GM18868 (cell line): Measurements from ENCODE around the gene USP37.

Source experiments
- ATAC-seq: cut with Tn5 transposase; IDR thresholded peaks from one replicate; pipeline ENCODE4 v1.9.1; 2021; ENCODE audit warnings: mild to moderate bottlenecking, moderate library complexity; ENCODE audit not compliant: unreplicated experiment

USP37 gene

DNA sequence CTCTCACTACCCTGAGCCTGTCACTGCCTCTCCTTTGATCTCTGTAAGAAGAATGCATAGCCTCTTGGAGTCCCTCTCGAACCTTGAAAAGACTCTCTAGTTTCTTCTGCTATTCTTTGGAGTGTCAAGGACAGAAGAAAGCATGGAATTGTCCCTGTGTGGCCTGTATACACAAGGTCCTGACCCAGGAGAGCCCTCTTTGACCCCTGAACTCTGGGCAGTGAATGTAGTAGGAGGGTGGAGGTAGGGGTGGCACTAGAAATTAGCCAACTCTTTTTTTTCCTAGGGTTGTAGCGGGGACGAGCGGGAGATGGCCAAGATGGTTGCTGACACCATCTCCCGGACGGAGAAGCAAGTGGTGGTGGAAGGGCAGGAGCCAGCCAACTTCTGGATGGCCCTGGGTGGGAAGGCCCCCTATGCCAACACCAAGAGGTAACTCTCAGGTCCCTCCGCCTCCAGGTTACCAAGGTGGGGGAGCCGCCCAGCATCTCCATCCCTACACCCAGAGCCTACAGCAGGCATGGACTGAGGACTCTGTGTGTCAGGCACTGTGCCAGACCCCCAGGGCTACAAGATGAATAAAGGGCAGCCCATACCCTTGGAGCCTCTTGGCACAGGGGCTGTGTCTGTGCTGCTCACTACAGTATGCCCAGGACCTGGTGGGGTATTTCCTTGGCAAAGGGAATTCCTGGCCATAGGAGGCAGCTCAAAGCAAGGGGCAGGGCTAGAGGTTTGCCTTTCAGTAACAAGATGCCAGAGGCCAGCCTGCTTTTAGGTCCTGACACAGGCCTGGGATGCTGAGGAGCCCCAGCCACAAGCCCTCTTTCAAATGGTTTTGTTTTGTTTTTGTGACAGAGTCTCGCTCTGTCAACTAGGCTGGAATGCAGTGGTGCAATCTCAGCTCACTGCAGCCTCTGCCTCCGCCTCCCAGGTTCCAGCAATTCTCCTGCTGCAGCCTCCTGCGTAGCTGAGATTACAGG, 132.9 kb downstream of the USP37 start:
- no peak for ATAC-seq

- ATAC-seq: no peak
Measured at GRCh38 chr2:218434456-218434855, 133.7 kb downstream of the USP37 start.

- no peak for ATAC-seq
Measured at GRCh38 chr2:218432676-218433365, 135.3 kb downstream of the USP37 start.

DNA sequence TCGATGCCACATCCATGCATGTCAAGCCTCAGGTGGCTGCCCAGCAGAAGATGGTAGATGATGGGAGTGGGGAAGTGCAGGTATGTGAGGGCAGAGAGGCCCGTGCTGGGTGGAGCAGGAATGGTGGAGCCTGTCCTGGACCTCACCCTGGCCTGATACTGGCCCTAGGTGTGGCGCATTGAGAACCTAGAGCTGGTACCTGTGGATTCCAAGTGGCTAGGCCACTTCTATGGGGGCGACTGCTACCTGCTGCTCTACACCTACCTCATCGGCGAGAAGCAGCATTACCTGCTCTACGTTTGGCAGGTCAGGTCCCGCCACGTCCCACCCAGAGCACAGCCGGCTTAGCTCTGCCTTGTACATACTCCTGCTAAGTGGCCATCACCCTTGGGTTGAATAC, 136.3 kb downstream of the USP37 start:
- ATAC-seq: no peak

DNA sequence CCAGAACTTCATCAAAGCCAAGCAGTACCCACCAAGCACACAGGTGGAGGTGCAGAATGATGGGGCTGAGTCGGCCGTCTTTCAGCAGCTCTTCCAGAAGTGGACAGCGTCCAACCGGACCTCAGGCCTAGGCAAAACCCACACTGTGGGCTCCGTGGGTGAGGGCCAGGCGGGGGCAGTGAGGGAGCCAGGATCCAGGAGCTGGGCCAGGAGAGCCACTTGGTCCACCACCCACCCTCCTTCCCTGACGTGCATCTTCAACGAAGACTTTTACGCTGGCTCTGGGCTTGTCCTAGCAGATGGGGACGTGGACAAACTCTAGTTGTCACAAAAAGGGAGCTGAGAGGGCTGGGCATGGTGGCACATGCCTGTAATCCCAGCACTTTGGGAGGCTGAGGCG, 137.4 kb downstream of the USP37 start:
- ATAC-seq: no peak

GRCh38 chr2:218429911-218430692, 138.0 kb downstream of the USP37 start:
- no peak for ATAC-seq

DNA sequence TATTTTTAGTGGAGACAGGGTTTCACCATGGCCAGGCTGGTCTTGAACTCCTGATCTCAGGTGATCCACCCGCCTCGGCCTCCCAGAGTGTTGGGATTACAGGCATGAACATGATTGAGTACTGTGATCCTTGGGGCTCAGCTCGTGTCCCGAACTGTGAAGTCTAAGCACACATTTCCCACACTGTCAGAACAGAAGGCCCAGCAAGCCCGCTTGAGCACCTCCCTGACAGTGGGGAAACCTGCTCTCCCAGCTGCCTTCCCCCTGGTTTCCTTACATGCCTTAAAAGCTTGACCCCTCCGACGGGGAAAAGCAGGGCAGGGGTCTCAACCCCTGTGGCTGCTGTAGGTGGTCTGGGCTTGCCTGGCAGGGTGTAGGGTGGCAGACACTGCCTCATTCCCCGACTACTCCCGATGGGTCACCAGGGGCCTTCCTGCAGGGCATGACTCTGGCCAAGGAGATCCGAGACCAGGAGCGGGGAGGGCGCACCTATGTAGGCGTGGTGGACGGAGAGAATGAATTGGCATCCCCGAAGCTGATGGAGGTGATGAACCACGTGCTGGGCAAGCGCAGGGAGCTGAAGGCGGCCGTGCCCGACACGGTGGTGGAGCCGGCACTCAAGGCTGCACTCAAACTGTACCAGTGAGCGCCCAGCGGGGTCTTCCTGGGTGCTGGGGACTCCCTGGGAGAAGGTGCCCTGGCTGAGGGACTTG, 139.1 kb downstream of the USP37 start:
- no peak for ATAC-seq

GRCh38 chr2:218427741-218428140, 140.4 kb downstream of the USP37 start:
- ATAC-seq: no peak

GRCh38 chr2:218425531-218425930, 142.6 kb downstream of the USP37 start:
- no peak for ATAC-seq

- no peak for ATAC-seq
Measured at GRCh38 chr2:218423584-218423983, 144.6 kb downstream of the USP37 start.

- no peak for ATAC-seq
Measured at GRCh38 chr2:218422403-218423086, 145.6 kb downstream of the USP37 start.

DNA sequence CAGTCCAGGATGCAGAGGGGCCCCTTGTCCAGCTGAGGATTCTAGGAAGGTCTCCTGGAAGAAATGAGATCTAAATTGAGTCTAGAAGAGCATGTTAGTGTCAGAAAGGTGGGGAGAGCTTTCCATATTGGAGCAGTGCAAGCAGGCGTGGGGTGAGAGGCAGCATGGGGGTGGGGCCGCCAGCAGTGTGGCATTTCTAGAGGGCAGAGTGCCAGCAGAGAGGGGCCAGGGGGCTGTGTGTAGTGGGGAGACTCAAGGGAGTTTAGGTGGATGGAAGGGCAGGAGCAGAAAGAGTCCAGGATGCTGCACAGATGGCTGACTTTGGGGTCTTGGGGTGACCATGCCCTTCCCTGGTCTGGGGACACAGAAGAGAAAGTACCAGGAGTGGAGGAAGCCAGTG, 147.1 kb downstream of the USP37 start:
- ATAC-seq: no peak

- ATAC-seq: no peak
Measured at GRCh38 chr2:218419630-218420216, 148.4 kb downstream of the USP37 start.

DNA sequence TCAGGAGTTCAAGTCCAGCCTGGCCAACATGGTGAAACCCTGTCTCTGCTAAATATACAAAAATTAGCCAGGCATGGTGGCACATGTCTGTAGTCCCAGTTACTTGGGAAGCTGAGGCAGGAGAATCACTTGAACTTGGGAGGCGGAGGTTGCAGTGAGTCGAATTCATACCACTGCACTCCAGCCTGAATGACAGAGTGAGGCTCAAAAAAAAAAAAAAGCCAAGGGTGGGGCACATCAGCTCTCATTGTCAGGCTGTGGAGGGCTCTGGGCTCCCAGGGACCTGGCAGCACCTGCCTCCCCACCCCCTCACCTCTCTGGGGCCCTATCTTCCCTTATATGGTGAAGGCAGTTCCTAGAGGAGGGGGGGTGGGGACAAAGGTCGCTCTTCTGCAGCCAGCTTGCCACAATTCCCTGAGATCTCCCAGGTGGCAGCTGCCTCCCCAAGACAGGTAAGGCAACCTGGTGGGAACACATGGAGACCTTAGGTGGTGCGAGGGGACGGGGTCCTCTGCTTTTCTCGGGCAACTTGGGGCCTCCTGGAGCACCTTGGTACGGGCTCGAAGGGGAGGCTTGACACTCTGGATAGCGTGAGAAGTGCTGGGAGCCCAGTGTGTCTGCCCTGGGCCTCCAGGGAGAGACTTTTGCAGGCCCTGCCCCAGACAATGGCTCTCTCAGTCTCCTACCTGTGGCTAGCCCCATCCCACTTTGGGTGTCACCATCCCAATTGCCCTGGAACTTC, 149.3 kb downstream of the USP37 start, which contains the start of gene VIL1:
Gene VIL1, plus strand, starts transcription at position 407 of the 742 bp plus-strand sequence. CDS start 4,656 bp downstream, outside the sequence.
- ATAC-seq: no peak

DNA sequence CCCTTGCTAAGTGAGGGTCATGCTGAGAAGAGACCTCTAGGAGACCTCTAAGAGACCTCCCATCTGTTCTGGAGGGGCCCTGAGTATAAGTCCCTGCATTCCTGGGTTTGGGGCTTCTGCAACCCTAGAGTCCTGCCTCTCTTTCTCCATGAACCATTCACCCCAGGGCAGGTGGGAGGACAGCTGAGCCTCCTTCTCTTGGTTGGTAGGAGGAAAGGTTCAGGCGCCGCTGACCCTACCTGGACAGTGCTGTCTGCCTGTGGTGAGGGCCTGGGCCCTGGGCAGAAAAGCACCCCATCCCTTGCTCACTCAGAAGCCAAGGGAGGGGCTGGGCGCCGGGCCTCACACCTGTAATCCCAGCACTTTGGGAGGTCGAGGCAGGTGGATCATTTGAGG, 149.8 kb downstream of the USP37 start:
- no peak for ATAC-seq

- no peak for ATAC-seq
Measured at GRCh38 chr2:218407717-218408116, 160.4 kb downstream of the USP37 start.

GRCh38 chr2:218406949-218407618, 161.1 kb downstream of the USP37 start:
- no peak for ATAC-seq

GRCh38 chr2:218406209-218406948, 161.8 kb downstream of the USP37 start:
- peak; percentile 83 for ATAC-seq
